Uterus (tissue), 4 donors: ENCODE measurements around the gene SLC35B2. TPM values are rescaled to one million over a fixed set of nuclear protein-coding genes. Genes with fewer than 3 reads are reported as not detected.
A peak's percentile ranks its signal among the peaks of the same experiment; 100 is the strongest.

ENCODE experiments used
- DNase-seq, 2 donors: peaks; one replicate each; pipeline ENCODE4 v3.0.0-alpha.2; 2019 to 2020
- H3K27ac ChIP-seq, 2 donors: fragments of 200-600 bp; sonication (generic); 1 replicate in 1 of 2; 2 replicates in 1 of 2; pipeline ENCODE4 v1.5.1; 2016 to 2018
- H3K27me3 ChIP-seq, 2 donors: fragments of 200-600 bp; sonication (generic); one replicate each; pipeline ENCODE4 v1.5.1; 2018 to 2019; ENCODE audit warnings: control low read depth in 1 of 2
- H3K36me3 ChIP-seq, 2 donors: fragments of 200-600 bp; sonication (generic); one replicate each; pipeline ENCODE4 v1.5.1; 2019; ENCODE audit warnings: control low read depth in 1 of 2
- H3K4me1 ChIP-seq, 2 donors: fragments of 200-600 bp; sonication (generic); one replicate each; pipeline ENCODE4 v1.5.1; 2018 to 2019; ENCODE audit warnings: control low read depth in 1 of 2
- H3K4me3 ChIP-seq, 2 donors: fragments of 200-600 bp; sonication (generic); 1 replicate in 1 of 2; 2 replicates in 1 of 2; pipeline ENCODE4 v1.5.1; 2018 to 2019; ENCODE audit warnings: mild to moderate bottlenecking in 1 of 2
- H3K9me3 ChIP-seq, 2 donors: fragments of 200-600 bp; sonication (generic); one replicate each; pipeline ENCODE4 v1.5.1; 2019; ENCODE audit warnings: control low read depth in 1 of 2
- CTCF ChIP-seq, 4 experiments: fragments of 200-600 bp in 2 of 4; fragments of 450-650 bp in 2 of 4; sonication (generic) in 2 of 4; IDR thresholded peaks; one replicate each; pipeline ENCODE4 v1.5.1; 2016 to 2019; ENCODE audit warnings: antibody characterized with exemption in 4 of 4, mild to moderate bottlenecking in 2 of 4, moderate library complexity in 1 of 4
- POLR2A ChIP-seq, 2 donors: fragments of 450-650 bp; IDR thresholded peaks; one replicate each; pipeline ENCODE4 v1.6.1; 2016; ENCODE audit warnings: antibody characterized with exemption in 2 of 2, mild to moderate bottlenecking in 1 of 2, moderate library complexity in 1 of 2
- intact Hi-C: fragments of 100-400 bp; cut with DNase I; formaldehyde crosslinking; loops from one replicate; pipeline ENCODE4 v1.15.1; 2023; ENCODE audit warnings: low total_unique reads
- total RNA-seq, 4 donors: library from RNA; depleted of rRNA in 3 of 4; stranded (reverse); fragments of >200 nt in 3 of 4; gene quantifications; one replicate each; pipeline versions ENCODE4 v1.1.0 to v1.2.4, GENCODE V29; 2014 to 2023
- donor health status: DM: yes; HTN: yes; CAD: no.

The SLC35B2 gene
- total RNA-seq, 4 donors from 2014 or later = 5.9 to 39.5 (median 28.5) TPM

GRCh38 chr6:44245912-44246662 lies 11.2 kb downstream of the SLC35B2 start:
- H3K27ac ChIP-seq = peak overlapping the region; percentile 99
- H3K4me3 ChIP-seq = peak overlapping the region; percentile 98
- intact Hi-C loops = no loop called here
- DNase-seq = peak; percentile 86 to 92
- peak in 2 of 4 experiments; percentile 51 to 62 for TF ChIP-seq CTCF (IDR thresholded peaks at IDR 0.05)
- TF ChIP-seq POLR2A (IDR thresholded peaks at IDR 0.05) = peak in 1 of 2 donors; percentile 78
- H3K36me3 ChIP-seq = no peaks in the 10 kb centered on the region
- H3K9me3 ChIP-seq = no peaks in the 10 kb centered on the region
- H3K27me3 ChIP-seq = no peaks in the 10 kb centered on the region
- peaks cover 0 to 9% of the 10 kb centered on the region in 2 donors for H3K4me1 ChIP-seq

GRCh38 chr6:44245391-44245911 lies 11.9 kb downstream of the SLC35B2 start:
- H3K27me3 ChIP-seq = no peaks in the 10 kb centered on the region
- no peak for TF ChIP-seq CTCF (IDR thresholded peaks at IDR 0.05)
- TF ChIP-seq POLR2A (IDR thresholded peaks at IDR 0.05) = no peak
- intact Hi-C loops = no loop called here
- peak overlapping the region; percentile 99 for H3K27ac ChIP-seq
- no peak for DNase-seq
- H3K4me1 ChIP-seq = peaks cover 0 to 9% of the 10 kb centered on the region in 2 donors
- no peaks in the 10 kb centered on the region for H3K9me3 ChIP-seq
- peak overlapping the region; percentile 98 for H3K4me3 ChIP-seq
- no peaks in the 10 kb centered on the region for H3K36me3 ChIP-seq

- no peak overlapping the region for H3K4me3 ChIP-seq
- intact Hi-C loops = no loop called here
- no peak overlapping the region for H3K27ac ChIP-seq
- DNase-seq = no peak
- peaks cover 0 to 1% of the 10 kb centered on the region in 2 donors for H3K4me1 ChIP-seq
- H3K27me3 ChIP-seq = no peaks in the 10 kb centered on the region
- no peaks in the 10 kb centered on the region for H3K9me3 ChIP-seq
- TF ChIP-seq POLR2A (IDR thresholded peaks at IDR 0.05) (no peak), CTCF (IDR thresholded peaks at IDR 0.05) (no peak)
- no peaks in the 10 kb centered on the region for H3K36me3 ChIP-seq
Observed at GRCh38 chr6:44243345-44243744, 14.0 kb downstream of the SLC35B2 start.

- no peak for TF ChIP-seq POLR2A (IDR thresholded peaks at IDR 0.05)
- TF ChIP-seq CTCF (IDR thresholded peaks at IDR 0.05) = no peak
- DNase-seq = no peak
- intact Hi-C loops = loop anchor here (10.0 kb wide), 1 partner anchor 64 kb away; no protein-coding TSS in a partner anchor
- Histone ChIP-seq H3K27me3 (no peaks in the 10 kb centered on the region), H3K4me1 (peaks cover 16 to 31% of the 10 kb centered on the region in 2 donors), H3K36me3 (no peaks in the 10 kb centered on the region), H3K9me3 (no peaks in the 10 kb centered on the region), H3K4me3 (no peak overlapping the region), H3K27ac (peak overlapping the region; percentile 97 to 99)
Observed at GRCh38 chr6:44238687-44239350, 18.5 kb downstream of the SLC35B2 start.
